SK-N-MC (cell line): Measurements from ENCODE around the gene RFX3.

Experiments
- DNase-seq: peaks from one replicate; pipeline ENCODE4 v3.0.0-alpha.2; 2011; ENCODE audit warnings: low read depth, low spot score
- H3K27ac ChIP-seq: fragments of 200-600 bp; sonication (generic); 2 replicates; pipeline ENCODE4 v1.5.1; 2016; ENCODE audit warnings: mixed run types
- H3K36me3 ChIP-seq: fragments of 200-600 bp; sonication (generic); 2 replicates; pipeline ENCODE4 v1.6.1; 2017; ENCODE audit warnings: antibody characterized with exemption, low read length, mixed read lengths; ENCODE audit not compliant: insufficient read depth
- H3K4me3 ChIP-seq: fragments of 200-600 bp; sonication (generic); 2 replicates; pipeline ENCODE4 v1.5.1; 2016
- H3K9ac ChIP-seq: fragments of 200-600 bp; sonication (generic); 2 replicates; pipeline ENCODE4 v1.8.0; 2017; ENCODE audit warnings: mixed run types, mixed read lengths; ENCODE audit not compliant: insufficient read length
- H3K9me3 ChIP-seq: fragments of 200-600 bp; sonication (generic); 2 replicates; pipeline ENCODE4 v1.6.1; 2017; ENCODE audit warnings: low read depth, mild to moderate bottlenecking, antibody characterized with exemption, low read length, moderate library complexity, mixed read lengths
- EZH2 ChIP-seq: fragments of 200-600 bp; sonication (generic); IDR thresholded peaks from one replicate; pipeline ENCODE4 v1.6.1; 2017; ENCODE audit warnings: antibody characterized with exemption
- FOXP2 ChIP-seq: optimal IDR thresholded peaks from 2 replicates; pipeline ENCODE3; 2011; ENCODE audit warnings: mild to moderate bottlenecking, moderate library complexity; ENCODE audit not compliant: insufficient read depth; ENCODE audit errors: extremely low read length, control extremely low read depth
- POLR2AphosphoS5 ChIP-seq: IDR thresholded peaks from 2 replicates; pipeline ENCODE4 v1.6.1; 2012; ENCODE audit warnings: mild to moderate bottlenecking, low read depth, low read length, borderline replicate concordance

Gene RFX3

GRCh38 chr9:3497401-3497800, 28.4 kb downstream of the RFX3 start:
- H3K36me3 ChIP-seq, result no peaks in the 10 kb centered on the region
- DNase-seq, result no peak
- no peak overlapping the region for H3K27ac ChIP-seq
- TF ChIP-seq FOXP2 (no peak), EZH2 (no peak), POLR2AphosphoS5 (no peak)
- no peak overlapping the region for H3K9ac ChIP-seq
- no peak overlapping the region for H3K4me3 ChIP-seq
- no peaks in the 10 kb centered on the region for H3K9me3 ChIP-seq

DNA sequence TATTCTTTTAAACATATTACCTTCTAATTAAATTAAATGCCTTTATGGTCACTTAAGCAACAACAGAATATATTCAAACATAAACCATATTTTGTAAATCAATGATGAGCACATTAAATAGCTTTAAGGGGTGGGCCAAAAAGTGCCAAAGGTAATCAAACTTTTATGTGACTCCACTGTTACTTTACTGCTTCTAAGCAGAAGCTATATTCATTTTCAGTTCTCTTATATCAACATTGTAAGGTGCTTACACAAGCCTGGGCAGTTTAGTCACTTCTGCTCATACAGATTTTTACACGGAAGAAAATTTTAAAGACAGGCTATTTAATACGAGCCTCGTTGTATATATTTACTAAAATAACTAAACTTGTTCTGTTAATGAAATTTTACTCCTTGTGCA, 29.9 kb downstream of the RFX3 start:
- no peaks in the 10 kb centered on the region for H3K36me3 ChIP-seq
- TF ChIP-seq EZH2 (no peak), POLR2AphosphoS5 (no peak), FOXP2 (no peak)
- no peak overlapping the region for H3K4me3 ChIP-seq
- no peak for DNase-seq
- H3K27ac ChIP-seq, result no peak overlapping the region
- H3K9ac ChIP-seq, result no peak overlapping the region
- no peaks in the 10 kb centered on the region for H3K9me3 ChIP-seq

- no peak for TF ChIP-seq FOXP2
- no peak for TF ChIP-seq EZH2
- no peak for TF ChIP-seq POLR2AphosphoS5
- H3K27ac ChIP-seq, result no peak overlapping the region
Measured at GRCh38 chr9:3492214-3492613, 33.6 kb downstream of the RFX3 start.

GRCh38 chr9:3491450-3491849, 34.4 kb downstream of the RFX3 start:
- TF ChIP-seq EZH2 (no peak), FOXP2 (no peak), POLR2AphosphoS5 (no peak)
- H3K9me3 ChIP-seq, result no peaks in the 10 kb centered on the region
- H3K9ac ChIP-seq, result no peak overlapping the region
- DNase-seq, result no peak
- no peak overlapping the region for H3K27ac ChIP-seq
- no peak overlapping the region for H3K4me3 ChIP-seq
- no peaks in the 10 kb centered on the region for H3K36me3 ChIP-seq

More at GRCh38 chr9:3492214-3492613, 33.6 kb downstream of the RFX3 start:
- no peak overlapping the region for H3K9ac ChIP-seq
- no peak overlapping the region for H3K4me3 ChIP-seq
- H3K9me3 ChIP-seq, result no peaks in the 10 kb centered on the region
- DNase-seq, result no peak
- H3K36me3 ChIP-seq, result no peaks in the 10 kb centered on the region

DNA sequence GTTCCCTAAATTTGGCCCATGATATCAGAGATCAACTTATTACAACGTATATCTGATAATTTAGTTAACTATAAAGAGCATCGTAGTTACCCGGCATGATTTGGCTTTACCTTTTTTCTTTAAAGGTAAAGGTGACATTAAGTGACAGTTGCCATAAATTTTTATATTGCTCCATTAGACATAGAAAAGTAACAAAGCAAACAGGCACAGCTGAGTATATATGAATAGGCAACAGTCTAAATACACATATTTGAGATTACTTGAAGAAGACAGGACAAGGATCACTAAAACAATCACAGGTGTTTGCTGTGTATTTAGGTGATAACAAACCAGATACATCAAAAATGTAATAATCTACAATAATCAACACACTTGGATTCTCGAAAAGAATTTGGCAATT, 34.8 kb downstream of the RFX3 start:
- Histone ChIP-seq H3K9me3 (no peaks in the 10 kb centered on the region), H3K27ac (no peak overlapping the region)
- DNase-seq, result no peak

GRCh38 chr9:3482578-3482977, 43.2 kb downstream of the RFX3 start:
- no peak overlapping the region for H3K4me3 ChIP-seq
- H3K27ac ChIP-seq, result no peak overlapping the region
- H3K36me3 ChIP-seq, result peaks cover 14% of the 10 kb centered on the region; the same call in 1 of the 2 replicates
- no peak for DNase-seq
- H3K9me3 ChIP-seq, result no peaks in the 10 kb centered on the region
- H3K9ac ChIP-seq, result no peak overlapping the region
- TF ChIP-seq POLR2AphosphoS5 (no peak), EZH2 (no peak), FOXP2 (no peak)

More for the DNA sequence above, 34.8 kb downstream of the RFX3 start:
- H3K36me3 ChIP-seq, result no peaks in the 10 kb centered on the region
- TF ChIP-seq POLR2AphosphoS5 (no peak), EZH2 (no peak), FOXP2 (no peak)
- no peak overlapping the region for H3K4me3 ChIP-seq
- no peak overlapping the region for H3K9ac ChIP-seq

DNA sequence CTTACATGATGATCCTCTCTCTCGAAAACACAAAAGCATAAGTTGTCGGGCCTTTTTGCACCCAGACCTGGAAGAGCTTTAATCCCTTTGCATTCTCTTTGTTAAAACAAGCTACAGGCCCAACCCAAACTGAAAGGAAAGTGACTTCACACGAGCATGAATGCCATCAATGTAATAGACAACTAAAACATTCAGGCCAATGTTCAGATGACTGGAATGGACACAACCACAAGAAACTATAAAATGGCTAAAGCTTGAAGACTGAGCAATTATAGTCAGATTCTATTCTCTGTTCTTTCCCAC, 45.5 kb downstream of the RFX3 start:
- no peaks in the 10 kb centered on the region; the same call in 1 of the 2 replicates for H3K9me3 ChIP-seq
- H3K27ac ChIP-seq, result no peak overlapping the region
- H3K36me3 ChIP-seq, result peaks cover 14% of the 10 kb centered on the region; the same call in 1 of the 2 replicates
- no peak overlapping the region for H3K9ac ChIP-seq
- TF ChIP-seq POLR2AphosphoS5, result no peak
- DNase-seq, result no peak
- no peak overlapping the region for H3K4me3 ChIP-seq

- Histone ChIP-seq H3K36me3 (peaks cover 14% of the 10 kb centered on the region; the same call in 1 of the 2 replicates), H3K4me3 (no peak overlapping the region), H3K9me3 (no peaks in the 10 kb centered on the region; the same call in 1 of the 2 replicates), H3K27ac (no peak overlapping the region), H3K9ac (no peak overlapping the region)
- DNase-seq, result no peak
- TF ChIP-seq EZH2 (no peak), FOXP2 (no peak), POLR2AphosphoS5 (no peak)
Measured at GRCh38 chr9:3479514-3480352, 46.1 kb downstream of the RFX3 start.

- peaks cover 7% of the 10 kb centered on the region; the same call in 1 of the 2 replicates for H3K36me3 ChIP-seq
- DNase-seq, result no peak
- H3K9me3 ChIP-seq, result no peaks in the 10 kb centered on the region; the same call in 1 of the 2 replicates
- H3K4me3 ChIP-seq, result no peak overlapping the region
- no peak overlapping the region for H3K27ac ChIP-seq
- no peak overlapping the region for H3K9ac ChIP-seq
- TF ChIP-seq FOXP2, result no peak
- TF ChIP-seq EZH2, result no peak
- TF ChIP-seq POLR2AphosphoS5, result no peak
Measured at GRCh38 chr9:3478549-3478953, 47.2 kb downstream of the RFX3 start.
